Activated CD4-positive, alpha-beta T cell treated with anti-CD3 and anti-CD28 coated beads, Interleukin-2, amount 50 U/mL, for 4 hours (primary cell): Measurements from ENCODE around the gene ZSCAN32.

Source experiments
- DNase-seq, 2 experiments: peaks; one replicate each; pipeline ENCODE4 v3.0.0-alpha.2; 2020

The ZSCAN32 gene

DNA sequence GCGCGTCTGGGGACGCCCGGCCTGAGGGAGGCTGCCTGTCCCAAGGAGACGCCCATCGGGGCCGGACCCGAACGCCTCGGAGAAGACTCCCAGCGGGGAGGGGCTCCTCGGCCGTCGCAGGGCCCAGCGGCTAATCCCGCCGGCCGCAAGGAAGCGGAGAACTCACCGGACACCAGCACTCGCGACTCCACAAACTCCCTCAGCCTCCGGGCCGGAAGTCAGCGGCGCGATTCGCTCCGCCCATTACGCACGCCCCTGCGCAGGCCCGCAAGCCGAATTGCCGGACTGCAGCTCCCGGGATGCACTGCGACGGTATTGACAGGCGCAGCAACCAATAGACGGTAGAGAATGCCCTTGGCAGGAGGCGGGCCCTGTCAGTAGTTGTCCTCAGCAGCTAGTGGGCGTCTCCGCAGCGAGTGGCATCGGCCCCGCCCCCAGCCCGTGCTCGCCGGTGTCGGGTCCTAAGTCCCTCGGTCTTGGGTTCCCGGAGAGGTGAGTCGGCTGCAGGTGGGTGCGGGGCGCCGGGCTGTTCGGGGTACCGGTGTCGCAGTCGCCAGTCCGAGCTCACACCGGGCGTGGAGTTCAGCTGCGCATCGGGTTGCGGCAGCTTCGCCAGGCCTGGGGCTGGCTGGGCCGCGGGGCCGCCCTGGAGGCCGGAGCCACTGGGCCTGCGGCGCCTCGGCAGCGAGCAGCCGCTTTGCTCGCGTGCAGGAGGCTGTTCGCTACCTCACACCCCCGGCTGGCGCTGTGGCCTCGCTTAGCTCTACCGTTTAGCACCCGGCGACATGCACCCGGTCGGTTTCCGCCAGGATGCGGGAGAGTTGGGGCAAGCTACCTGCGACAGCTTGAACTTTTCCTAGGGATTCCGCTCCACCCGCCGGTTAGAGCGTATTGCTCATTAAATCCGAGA is at the start of gene ZSCAN32, which contains the start of gene ZNF174:
TSS of gene ZSCAN32 (minus strand) at position 226 of the 910 bp plus-strand sequence. CDS start 3,447 bp downstream, outside the sequence.
TSS of gene ZNF174 (plus strand) at position 437 of the 910 bp plus-strand sequence. CDS start 790 bp downstream, outside the sequence.
- peak; percentile 97 to 98 for DNase-seq

GRCh38 chr16:3444032-3444388 is 43.2 kb upstream of the ZSCAN32 start:
- peak; percentile 31 to 34 for DNase-seq

DNA sequence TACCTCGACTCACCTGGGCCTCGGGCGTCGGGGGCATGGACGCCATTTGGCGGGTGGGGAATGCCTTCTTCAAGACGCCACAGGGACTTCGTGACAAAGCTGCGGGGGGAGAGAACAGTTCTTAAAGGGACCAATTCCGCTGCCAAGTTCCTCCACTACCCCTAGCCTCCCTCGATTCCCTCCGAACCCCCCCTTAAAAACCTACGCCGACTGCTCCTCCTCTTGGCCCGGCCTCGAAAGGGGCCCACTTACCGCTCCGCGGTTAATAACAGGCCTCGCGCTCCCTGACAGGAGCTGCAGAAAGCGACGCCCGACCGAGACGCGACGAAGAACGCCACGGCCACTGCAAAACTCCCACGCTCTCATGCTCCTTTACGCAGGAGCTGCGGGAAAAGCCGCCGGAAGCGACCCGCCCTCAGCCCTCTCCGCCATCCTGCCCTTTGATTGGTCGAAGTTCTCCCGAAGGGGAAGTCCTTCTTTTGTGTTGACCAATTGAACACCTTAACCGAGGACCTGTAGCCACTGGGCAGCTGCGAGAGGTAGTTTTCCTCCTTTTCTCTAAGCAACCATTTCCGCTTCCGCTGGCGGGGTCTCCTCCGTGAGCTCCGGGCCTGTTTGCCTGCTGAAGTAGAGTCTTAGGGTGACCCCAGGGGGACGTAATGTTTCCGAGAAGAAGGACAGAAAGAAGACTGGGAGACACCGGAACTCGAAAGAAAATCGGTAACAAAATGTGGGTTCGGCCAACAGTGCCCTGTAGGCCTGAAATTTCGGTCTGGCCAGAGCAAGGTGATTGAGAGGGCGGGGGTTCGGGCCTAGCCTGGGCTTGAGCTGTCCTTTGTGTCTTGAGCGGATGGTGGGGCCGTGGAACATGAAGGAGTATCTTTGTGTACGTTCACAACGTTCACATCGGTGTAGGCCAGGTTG is 42.6 kb upstream of the ZSCAN32 start, which contains the start of the genes NAA60 and ZNF597:
TSS of gene NAA60 (plus strand) at position 573 of the 924 bp plus-strand sequence. CDS start 32,548 bp downstream, outside the sequence.
TSS of gene ZNF597 (minus strand) at position 397 of the 924 bp plus-strand sequence. CDS start at position 46, 351 bp downstream.
- DNase-seq, result peak; percentile 65 to 73

- DNase-seq, result no peak
Measured at GRCh38 chr16:3439637-3440036, 38.8 kb upstream of the ZSCAN32 start.

GRCh38 chr16:3434373-3434772 is 33.6 kb upstream of the ZSCAN32 start:
- no peak for DNase-seq

GRCh38 chr16:3431779-3432219 is 31.0 kb upstream of the ZSCAN32 start:
- DNase-seq, result peak in 1 of 2 experiments; percentile 13

GRCh38 chr16:3413730-3414379 is 13.1 kb upstream of the ZSCAN32 start:
- no peak for DNase-seq

DNA sequence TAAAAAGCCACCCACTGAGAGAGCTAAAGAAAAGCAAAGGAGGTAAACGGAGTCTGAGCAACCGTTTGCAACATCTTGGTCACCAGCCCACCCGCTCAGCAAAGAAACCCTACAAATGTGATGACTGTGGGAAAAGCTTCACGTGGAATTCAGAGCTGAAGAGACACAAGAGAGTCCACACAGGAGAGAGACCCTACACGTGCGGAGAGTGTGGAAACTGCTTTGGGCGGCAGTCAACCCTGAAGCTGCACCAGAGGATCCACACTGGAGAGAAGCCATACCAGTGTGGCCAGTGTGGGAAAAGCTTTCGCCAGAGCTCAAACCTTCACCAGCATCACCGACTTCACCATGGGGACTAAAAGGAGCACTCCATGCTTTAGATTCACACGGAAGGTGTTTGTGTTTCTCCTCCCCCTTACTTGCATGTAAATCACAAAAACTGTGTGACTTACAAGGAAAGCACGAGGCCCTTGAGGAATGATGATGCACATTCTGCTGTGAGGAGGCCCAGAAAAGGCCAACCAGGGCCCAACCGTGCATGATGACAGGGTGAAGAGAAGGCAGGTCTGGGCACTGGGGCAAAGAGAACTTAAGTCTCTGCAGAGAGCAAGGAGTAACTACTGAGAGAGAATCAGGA is 7.9 kb upstream of the ZSCAN32 start:
- no peak for DNase-seq

DNA sequence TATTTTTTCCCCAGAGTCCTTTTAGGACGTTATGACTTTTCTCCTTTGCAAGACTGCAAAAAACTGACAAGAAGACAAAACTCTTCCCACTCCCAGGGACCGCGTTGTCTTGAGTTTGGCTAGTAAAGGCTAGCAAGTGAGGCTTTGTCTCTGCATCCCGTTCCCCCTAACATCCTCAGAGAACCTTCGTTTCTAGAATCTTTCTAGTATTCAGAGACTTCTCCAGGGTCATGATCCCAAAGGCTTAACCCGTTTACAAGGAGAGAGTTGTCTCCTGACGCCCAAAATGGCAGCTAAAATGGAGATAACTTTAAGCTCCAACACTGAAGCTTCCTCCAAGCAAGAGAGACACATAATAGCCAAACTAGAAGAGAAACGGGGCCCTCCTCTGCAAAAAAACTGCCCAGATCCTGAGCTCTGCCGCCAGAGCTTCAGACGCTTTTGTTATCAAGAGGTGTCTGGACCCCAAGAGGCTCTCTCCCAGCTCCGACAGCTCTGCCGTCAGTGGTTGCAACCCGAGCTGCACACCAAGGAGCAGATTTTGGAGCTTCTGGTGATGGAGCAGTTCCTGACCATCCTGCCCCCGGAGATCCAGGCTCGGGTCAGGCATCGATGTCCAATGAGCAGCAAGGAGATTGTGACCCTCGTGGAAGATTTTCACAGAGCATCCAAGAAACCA is 1.1 kb upstream of the ZSCAN32 start:
- DNase-seq, result no peak

GRCh38 chr16:3400446-3400778 is 392 bp downstream of the ZSCAN32 start:
- DNase-seq, result no peak

GRCh38 chr16:3389663-3390338 is 11.0 kb downstream of the ZSCAN32 start:
- DNase-seq, result no peak

DNA sequence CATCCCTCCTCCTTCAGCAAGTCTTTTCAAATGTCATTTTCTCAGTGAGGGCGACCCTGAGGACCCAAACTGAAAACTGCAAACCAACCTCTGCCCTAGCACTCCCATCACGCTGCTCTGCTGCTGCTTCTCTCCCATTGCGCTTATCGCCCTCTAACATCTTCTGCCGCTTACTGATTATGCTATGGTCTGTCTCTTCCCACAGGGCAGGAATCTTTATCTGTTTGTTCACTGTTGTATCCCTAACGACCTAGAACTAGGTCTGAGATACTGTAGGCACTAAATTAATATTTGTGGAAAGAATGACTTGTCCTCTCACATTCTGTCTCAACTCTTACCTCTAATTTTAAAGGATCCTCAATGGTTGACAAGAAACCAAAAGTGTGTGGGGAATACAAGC is 12.5 kb downstream of the ZSCAN32 start:
- no peak for DNase-seq

- no peak for DNase-seq
Measured at GRCh38 chr16:3383045-3383448, 17.8 kb downstream of the ZSCAN32 start.

DNA sequence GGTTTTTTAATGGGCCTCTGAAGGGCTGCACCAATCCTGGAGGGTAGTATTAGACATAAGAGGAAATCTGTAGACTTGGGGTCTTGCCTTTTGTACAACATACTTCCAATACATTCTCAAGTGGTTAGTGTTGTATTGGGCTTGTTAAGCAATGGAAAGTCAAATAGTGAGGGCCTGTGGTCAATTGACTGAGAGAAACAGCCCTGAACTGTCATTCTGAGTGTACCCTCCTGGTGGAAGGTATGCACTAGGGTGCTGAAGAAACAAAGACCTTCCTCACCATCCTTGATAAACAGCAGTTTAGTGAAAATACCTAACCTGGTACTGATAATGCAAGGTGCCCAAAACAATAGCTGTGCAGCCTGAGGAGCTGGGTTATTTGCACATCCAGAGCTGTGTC is 22.9 kb downstream of the ZSCAN32 start:
- DNase-seq, result no peak

DNA sequence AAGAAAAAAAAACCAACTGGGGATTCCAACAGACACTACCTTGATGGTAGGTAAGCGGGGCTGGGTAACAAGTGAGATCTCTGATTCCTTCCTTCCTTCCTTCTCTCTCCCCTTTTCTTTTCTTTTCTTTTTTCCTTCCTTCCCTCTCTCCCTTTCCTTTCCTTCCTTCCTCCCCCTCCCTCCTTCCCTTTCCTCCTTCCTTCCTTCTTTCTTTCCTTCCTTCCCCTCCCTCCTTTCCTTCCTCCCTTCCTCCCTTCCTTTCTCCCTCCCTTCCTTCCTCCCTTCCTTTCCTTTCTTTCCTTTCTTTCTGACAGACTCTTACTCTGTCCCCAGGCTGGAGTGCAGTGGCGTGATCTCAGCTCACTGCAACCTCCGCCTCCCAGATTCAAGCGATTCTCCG is 25.1 kb downstream of the ZSCAN32 start:
- no peak for DNase-seq

- no peak for DNase-seq
Measured at GRCh38 chr16:3369073-3369472, 31.7 kb downstream of the ZSCAN32 start.

DNA sequence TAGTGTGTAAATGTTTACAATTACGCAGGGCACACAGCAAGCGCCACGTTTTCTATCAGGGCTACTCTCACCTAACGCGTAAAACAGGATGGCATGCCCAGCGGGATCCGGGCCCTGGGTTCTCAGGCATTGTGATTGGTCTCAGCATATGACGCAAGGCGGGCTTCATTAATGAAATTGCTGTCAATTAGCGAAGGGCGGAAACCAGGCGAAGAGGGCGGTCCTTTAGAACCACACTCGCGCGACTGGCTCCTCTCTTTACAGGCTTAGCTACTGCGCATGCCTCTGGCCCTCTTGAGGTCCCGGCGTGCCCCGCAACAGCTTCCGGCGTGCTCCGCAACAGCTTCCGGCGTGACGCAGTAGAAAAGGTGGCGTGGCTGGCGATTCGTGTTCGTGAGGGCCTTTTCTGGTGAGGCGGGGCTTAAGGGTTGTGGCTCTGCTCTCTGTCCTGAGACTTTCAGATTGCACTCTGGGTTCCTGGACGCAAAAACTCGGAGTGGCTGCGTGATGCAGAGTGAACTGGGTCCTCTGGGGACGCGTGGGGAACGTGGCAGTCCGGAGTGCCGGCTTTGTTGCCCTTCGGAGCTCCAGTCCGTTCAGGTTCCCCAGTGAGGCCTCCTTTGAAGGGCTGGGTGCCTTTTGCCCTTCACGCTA is 35.9 kb downstream of the ZSCAN32 start:
- peak; percentile 77 to 79 for DNase-seq

GRCh38 chr16:3363793-3364192 is 37.0 kb downstream of the ZSCAN32 start:
- DNase-seq, result no peak

- no peak for DNase-seq
Measured at GRCh38 chr16:3362931-3363330, 37.9 kb downstream of the ZSCAN32 start.

- DNase-seq, result no peak
Measured at GRCh38 chr16:3358871-3359270, 41.9 kb downstream of the ZSCAN32 start.
